Colonic mucosa (tissue), 4 donors: ENCODE measurements around the gene SPOCK3. TPM values are rescaled to one million over a fixed set of nuclear protein-coding genes. Genes with fewer than 3 reads are reported as not detected.
"Not testable (repeated sequence)": the region's sequence is repeated elsewhere in the genome, so short reads cannot be mapped to it uniquely, and the experiment has no call there.

Source experiments
- DNase-seq: peaks from one replicate; pipeline ENCODE4 v3.0.0-alpha.2; 2020
- H3K27ac ChIP-seq: fragments of 200-600 bp; one replicate; pipeline ENCODE4 v1.8.0; 2021
- H3K27me3 ChIP-seq: fragments of 200-600 bp; one replicate; pipeline ENCODE4 v1.8.0; 2021
- H3K36me3 ChIP-seq: fragments of 200-600 bp; one replicate; pipeline ENCODE4 v1.8.0; 2021
- H3K4me1 ChIP-seq: fragments of 200-600 bp; one replicate; pipeline ENCODE4 v1.8.0; 2021; ENCODE audit warnings: mild to moderate bottlenecking
- H3K4me3 ChIP-seq: fragments of 200-600 bp; one replicate; pipeline ENCODE4 v1.8.0; 2021
- H3K9ac ChIP-seq, 2 donors: one replicate each; pipeline ENCODE4 v1.7.0; 2013; ENCODE audit warnings: control low read depth in 2 of 2, low read depth in 2 of 2, low read length in 2 of 2
- H3K9me3 ChIP-seq: fragments of 200-600 bp; one replicate; pipeline ENCODE4 v1.8.0; 2021
- intact Hi-C: fragments of 100-400 bp; cut with DNase I; formaldehyde crosslinking; loops from one replicate; pipeline ENCODE4 v1.14.1; 2022
- total RNA-seq, 2 donors: library from RNA; stranded (reverse); fragmentation: NEBNext Ultra II Directional in 1 of 2; extraction: Animal tissue kit (Norgen Biotek cat#: 25700) in 1 of 2; gene quantifications; one replicate each; pipeline ENCODE4 v1.2.1, GENCODE V29; 2021
- TF ChIP-seq, protein P1 (sequence below): fragments of 200-600 bp; IDR thresholded peaks from one replicate; pipeline ENCODE4 v1.8.0; 2022; ENCODE audit warnings: antibody characterized with exemption, mild to moderate bottlenecking
- donor health status: healthy.
- donor health status: DM: no; HTN: no; CAD: no.
- donor health status: DM: no; HTN: no; CAD: no.

The SPOCK3 gene
- total RNA-seq, 2 donors from 2014 or later, result 0.77 TPM; not detected in 1

DNA sequence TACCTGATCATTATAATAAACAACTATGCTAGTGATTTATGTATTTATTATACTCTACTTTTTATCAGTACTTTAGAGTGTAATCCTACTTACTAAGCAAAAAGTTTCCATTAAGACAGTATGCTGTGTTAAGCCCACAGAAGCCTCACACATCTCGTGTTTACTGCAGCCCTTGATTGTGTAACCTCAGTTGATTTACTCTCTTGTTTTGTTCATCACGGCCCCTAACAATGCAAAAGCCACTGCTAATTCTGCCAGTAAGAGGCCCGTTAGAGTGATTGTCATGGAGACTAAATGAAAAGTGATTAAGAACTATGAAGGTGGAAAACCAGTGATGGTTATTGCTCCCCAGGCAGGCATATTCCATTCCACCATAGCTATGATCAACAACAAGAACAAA lies 436.2 kb downstream of the SPOCK3 start:
- no peaks in the 10 kb centered on the region for H3K36me3 ChIP-seq
- H3K27me3 ChIP-seq, result no peaks in the 10 kb centered on the region
- intact Hi-C loops, result no loop called here
- no peak overlapping the region for H3K4me3 ChIP-seq
- no peak overlapping the region for H3K27ac ChIP-seq
- H3K4me1 ChIP-seq, result no peaks in the 10 kb centered on the region
- DNase-seq, result no peak
- H3K9me3 ChIP-seq, result no peaks in the 10 kb centered on the region
- H3K9ac ChIP-seq, result no peak overlapping the region
- TF ChIP-seq, protein P1, sequence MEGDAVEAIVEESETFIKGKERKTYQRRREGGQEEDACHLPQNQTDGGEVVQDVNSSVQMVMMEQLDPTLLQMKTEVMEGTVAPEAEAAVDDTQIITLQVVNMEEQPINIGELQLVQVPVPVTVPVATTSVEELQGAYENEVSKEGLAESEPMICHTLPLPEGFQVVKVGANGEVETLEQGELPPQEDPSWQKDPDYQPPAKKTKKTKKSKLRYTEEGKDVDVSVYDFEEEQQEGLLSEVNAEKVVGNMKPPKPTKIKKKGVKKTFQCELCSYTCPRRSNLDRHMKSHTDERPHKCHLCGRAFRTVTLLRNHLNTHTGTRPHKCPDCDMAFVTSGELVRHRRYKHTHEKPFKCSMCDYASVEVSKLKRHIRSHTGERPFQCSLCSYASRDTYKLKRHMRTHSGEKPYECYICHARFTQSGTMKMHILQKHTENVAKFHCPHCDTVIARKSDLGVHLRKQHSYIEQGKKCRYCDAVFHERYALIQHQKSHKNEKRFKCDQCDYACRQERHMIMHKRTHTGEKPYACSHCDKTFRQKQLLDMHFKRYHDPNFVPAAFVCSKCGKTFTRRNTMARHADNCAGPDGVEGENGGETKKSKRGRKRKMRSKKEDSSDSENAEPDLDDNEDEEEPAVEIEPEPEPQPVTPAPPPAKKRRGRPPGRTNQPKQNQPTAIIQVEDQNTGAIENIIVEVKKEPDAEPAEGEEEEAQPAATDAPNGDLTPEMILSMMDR, result no peak

DNA sequence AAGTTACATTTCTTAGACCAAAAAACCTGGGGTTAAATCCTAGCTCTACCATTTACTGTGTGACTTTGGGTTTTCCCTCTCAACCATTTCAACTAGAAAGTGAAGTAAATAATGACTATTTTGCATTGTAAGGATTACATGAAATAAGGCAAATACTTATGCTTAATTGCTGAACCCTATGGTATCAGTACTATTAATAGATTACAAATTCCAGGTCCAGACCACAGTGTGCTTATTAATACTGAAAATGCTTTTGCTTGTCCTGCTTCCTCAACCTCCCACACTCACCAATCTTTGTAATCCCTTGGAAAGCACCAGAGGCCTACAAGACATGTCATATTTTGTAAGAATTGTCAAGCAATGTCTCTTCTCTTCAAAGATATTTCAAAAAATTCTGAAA lies 456.5 kb downstream of the SPOCK3 start:
- Histone ChIP-seq H3K9ac (no peak overlapping the region), H3K9me3 (no peaks in the 10 kb centered on the region), H3K27me3 (no peaks in the 10 kb centered on the region), H3K36me3 (no peaks in the 10 kb centered on the region), H3K27ac (no peak overlapping the region), H3K4me3 (no peak overlapping the region), H3K4me1 (no peaks in the 10 kb centered on the region)
- TF ChIP-seq, protein P1, result no peak
- no peak for DNase-seq
- intact Hi-C loops, result no loop called here

DNA sequence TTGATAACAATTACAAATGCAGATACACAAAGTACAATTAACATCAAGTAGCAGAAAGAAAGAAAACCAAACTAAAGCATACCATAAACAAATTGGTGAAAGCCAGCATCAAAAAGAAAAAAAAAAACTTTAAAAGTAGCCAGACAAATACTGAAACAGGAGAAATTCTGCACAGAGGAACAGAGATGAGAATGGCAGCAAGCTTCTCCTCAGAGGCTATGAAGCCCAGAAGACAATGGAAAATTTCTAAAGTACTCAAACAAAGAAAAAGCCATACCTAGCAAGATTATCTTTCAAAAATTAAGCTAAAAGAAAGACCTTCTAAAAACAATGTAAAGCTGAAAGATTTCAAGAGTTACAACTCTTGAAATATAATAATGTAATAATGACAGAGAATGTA lies 471.3 kb downstream of the SPOCK3 start:
- Histone ChIP-seq H3K27ac (no peak overlapping the region), H3K27me3 (no peaks in the 10 kb centered on the region), H3K4me3 (no peak overlapping the region), H3K36me3 (no peaks in the 10 kb centered on the region), H3K9ac (no peak overlapping the region), H3K4me1 (no peaks in the 10 kb centered on the region), H3K9me3 (no peaks in the 10 kb centered on the region)
- TF ChIP-seq, protein P1, result no peak
- no peak for DNase-seq
- intact Hi-C loops, result no loop called here

DNA sequence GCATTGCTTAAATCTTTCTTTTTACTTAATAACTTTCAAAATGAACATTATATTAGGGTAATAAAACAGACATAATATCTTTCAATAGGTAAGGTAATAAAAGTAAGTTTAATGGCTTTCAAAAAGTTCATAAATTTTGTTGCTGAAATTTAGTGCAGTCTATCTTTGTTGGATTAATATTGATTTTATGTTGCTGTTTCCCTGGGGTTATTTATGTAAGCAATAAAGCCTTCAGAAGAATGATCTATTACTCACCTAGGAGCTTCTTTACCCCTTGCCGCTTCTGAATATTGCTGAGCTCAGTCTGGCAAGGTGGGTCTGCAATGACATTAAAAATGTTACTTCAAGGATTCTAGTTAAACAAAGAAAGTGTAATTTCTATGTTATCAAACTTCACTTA lies 492.6 kb downstream of the SPOCK3 start:
- TF ChIP-seq, protein P1, result no peak
- no peak overlapping the region for H3K27ac ChIP-seq

DNA sequence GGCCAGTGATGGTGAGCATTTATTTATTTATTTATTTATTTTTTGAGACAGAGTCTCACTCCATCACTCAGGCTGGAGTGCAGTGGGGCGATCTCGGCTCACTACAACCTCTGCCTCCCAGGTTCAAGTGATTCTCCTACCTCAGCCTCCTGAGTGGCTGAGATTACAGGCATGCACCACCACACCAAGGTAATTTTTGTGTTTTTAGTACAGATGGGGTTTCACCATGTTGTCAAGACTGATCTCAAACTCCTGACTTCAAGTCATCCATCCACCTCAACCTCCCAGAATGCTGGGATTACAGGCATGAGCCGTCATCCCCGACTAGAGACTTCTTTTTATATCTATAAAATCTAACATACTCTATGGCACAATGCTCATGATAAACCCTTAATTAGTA lies 495.1 kb downstream of the SPOCK3 start:
- H3K9ac ChIP-seq, H3K4me3 ChIP-seq, intact Hi-C loops, H3K27ac ChIP-seq, DNase-seq, H3K9me3 ChIP-seq, H3K4me1 ChIP-seq, H3K36me3 ChIP-seq, H3K27me3 ChIP-seq: not testable (repeated sequence)

More for the DNA sequence above, 492.6 kb downstream of the SPOCK3 start:
- Histone ChIP-seq H3K9ac (no peak overlapping the region), H3K27me3 (no peaks in the 10 kb centered on the region), H3K36me3 (no peaks in the 10 kb centered on the region), H3K9me3 (no peaks in the 10 kb centered on the region), H3K4me1 (no peaks in the 10 kb centered on the region), H3K4me3 (no peak overlapping the region)
- no peak for DNase-seq
- intact Hi-C loops, result no loop called here

DNA sequence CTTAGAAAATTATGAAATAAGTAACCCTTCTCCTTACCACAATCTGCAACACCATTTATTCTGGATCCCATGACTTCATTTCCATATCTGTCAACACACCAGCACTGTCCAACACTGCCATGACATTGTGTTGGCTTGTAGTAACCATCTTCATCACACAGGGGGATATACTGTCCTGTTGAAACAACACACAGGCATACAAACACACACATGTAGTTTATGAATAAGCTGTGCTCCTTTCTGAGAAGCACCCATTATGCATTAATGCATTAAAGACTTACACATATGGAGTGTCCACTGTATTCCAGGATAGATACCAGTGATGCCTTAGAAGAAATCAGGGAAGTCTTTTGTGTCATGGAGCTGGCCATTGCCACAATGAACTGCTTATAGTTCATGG lies 496.9 kb downstream of the SPOCK3 start:
- Histone ChIP-seq H3K27me3 (no peaks in the 10 kb centered on the region), H3K4me3 (no peak overlapping the region), H3K9ac (no peak overlapping the region), H3K4me1 (no peaks in the 10 kb centered on the region), H3K9me3 (no peaks in the 10 kb centered on the region), H3K27ac (no peak overlapping the region), H3K36me3 (no peaks in the 10 kb centered on the region)
- intact Hi-C loops, result no loop called here
- no peak for DNase-seq
- TF ChIP-seq, protein P1, result no peak
